Colonic mucosa (tissue), 4 donors: ENCODE measurements around the gene RAPGEF5. TPM values are rescaled to one million over a fixed set of nuclear protein-coding genes. Genes with fewer than 3 reads are reported as not detected.

ENCODE experiments used
- DNase-seq: peaks from one replicate; pipeline ENCODE4 v3.0.0-alpha.2; 2020
- H3K27ac ChIP-seq: fragments of 200-600 bp; one replicate; pipeline ENCODE4 v1.8.0; 2021
- H3K27me3 ChIP-seq: fragments of 200-600 bp; one replicate; pipeline ENCODE4 v1.8.0; 2021
- H3K36me3 ChIP-seq: fragments of 200-600 bp; one replicate; pipeline ENCODE4 v1.8.0; 2021
- H3K4me1 ChIP-seq: fragments of 200-600 bp; one replicate; pipeline ENCODE4 v1.8.0; 2021; ENCODE audit warnings: mild to moderate bottlenecking
- H3K4me3 ChIP-seq: fragments of 200-600 bp; one replicate; pipeline ENCODE4 v1.8.0; 2021
- H3K9ac ChIP-seq, 2 donors: one replicate each; pipeline ENCODE4 v1.7.0; 2013; ENCODE audit warnings: control low read depth in 2 of 2, low read depth in 2 of 2, low read length in 2 of 2
- H3K9me3 ChIP-seq: fragments of 200-600 bp; one replicate; pipeline ENCODE4 v1.8.0; 2021
- CTCF ChIP-seq: fragments of 200-600 bp; IDR thresholded peaks from one replicate; pipeline ENCODE4 v1.8.0; 2022; ENCODE audit warnings: antibody characterized with exemption, mild to moderate bottlenecking
- intact Hi-C: fragments of 100-400 bp; cut with DNase I; formaldehyde crosslinking; loops from one replicate; pipeline ENCODE4 v1.14.1; 2022
- total RNA-seq, 2 donors: library from RNA; stranded (reverse); fragmentation: NEBNext Ultra II Directional in 1 of 2; extraction: Animal tissue kit (Norgen Biotek cat#: 25700) in 1 of 2; gene quantifications; one replicate each; pipeline ENCODE4 v1.2.1, GENCODE V29; 2021
- donor health status: healthy.
- donor health status: DM: no; HTN: no; CAD: no.
- donor health status: DM: no; HTN: no; CAD: no.

The RAPGEF5 gene
- total RNA-seq, 2 donors from 2014 or later: 39.9 to 42.2 TPM

GRCh38 chr7:22125436-22125835 lies 231.5 kb downstream of the RAPGEF5 start:
- no peak for DNase-seq
- Histone ChIP-seq H3K9me3 (no peaks in the 10 kb centered on the region), H3K27me3 (no peaks in the 10 kb centered on the region), H3K36me3 (no peaks in the 10 kb centered on the region), H3K4me3 (no peak overlapping the region), H3K27ac (no peak overlapping the region), H3K9ac (no peak overlapping the region), H3K4me1 (no peaks in the 10 kb centered on the region)
- no peak for TF ChIP-seq CTCF
- intact Hi-C loops: no loop called here

GRCh38 chr7:22124941-22125340 lies 232.0 kb downstream of the RAPGEF5 start:
- TF ChIP-seq CTCF: no peak
- no peaks in the 10 kb centered on the region for H3K27me3 ChIP-seq
- no peak for DNase-seq
- intact Hi-C loops: no loop called here
- no peaks in the 10 kb centered on the region for H3K4me1 ChIP-seq
- H3K4me3 ChIP-seq: no peak overlapping the region
- H3K9ac ChIP-seq: no peak overlapping the region
- no peaks in the 10 kb centered on the region for H3K36me3 ChIP-seq
- no peak overlapping the region for H3K27ac ChIP-seq
- no peaks in the 10 kb centered on the region for H3K9me3 ChIP-seq

GRCh38 chr7:22123139-22123538 lies 233.8 kb downstream of the RAPGEF5 start:
- no peak for TF ChIP-seq CTCF
- Histone ChIP-seq H3K27me3 (no peaks in the 10 kb centered on the region), H3K4me1 (no peaks in the 10 kb centered on the region), H3K36me3 (no peaks in the 10 kb centered on the region), H3K9me3 (no peaks in the 10 kb centered on the region), H3K27ac (no peak overlapping the region), H3K9ac (no peak overlapping the region), H3K4me3 (no peak overlapping the region)
- intact Hi-C loops: no loop called here
- DNase-seq: no peak

GRCh38 chr7:22121702-22122474 lies 235.1 kb downstream of the RAPGEF5 start:
- H3K36me3 ChIP-seq: no peaks in the 10 kb centered on the region
- H3K27ac ChIP-seq: no peak overlapping the region
- DNase-seq: no peak
- no peak overlapping the region for H3K9ac ChIP-seq
- no peak overlapping the region for H3K4me3 ChIP-seq
- intact Hi-C loops: no loop called here
- no peaks in the 10 kb centered on the region for H3K27me3 ChIP-seq
- no peak for TF ChIP-seq CTCF
- H3K4me1 ChIP-seq: no peaks in the 10 kb centered on the region
- H3K9me3 ChIP-seq: no peaks in the 10 kb centered on the region

GRCh38 chr7:22120391-22121053 lies 236.4 kb downstream of the RAPGEF5 start:
- intact Hi-C loops: no loop called here
- H3K4me3 ChIP-seq: no peak overlapping the region
- no peaks in the 10 kb centered on the region for H3K27me3 ChIP-seq
- no peaks in the 10 kb centered on the region for H3K4me1 ChIP-seq
- no peaks in the 10 kb centered on the region for H3K36me3 ChIP-seq
- no peak for DNase-seq
- no peaks in the 10 kb centered on the region for H3K9me3 ChIP-seq
- TF ChIP-seq CTCF: no peak
- no peak overlapping the region for H3K9ac ChIP-seq
- H3K27ac ChIP-seq: no peak overlapping the region
